GM21528 (cell line): Measurements from ENCODE around the gene PSMD2.
"Not testable (repeated sequence)": the region's sequence is repeated elsewhere in the genome, so short reads cannot be mapped to it uniquely, and the experiment has no call there.

Source experiments
- ATAC-seq: cut with Tn5 transposase; IDR thresholded peaks from one replicate; pipeline ENCODE4 v1.9.1; 2021; ENCODE audit warnings: mild to moderate bottlenecking, moderate library complexity; ENCODE audit not compliant: unreplicated experiment, low FRiP score

Gene PSMD2

DNA sequence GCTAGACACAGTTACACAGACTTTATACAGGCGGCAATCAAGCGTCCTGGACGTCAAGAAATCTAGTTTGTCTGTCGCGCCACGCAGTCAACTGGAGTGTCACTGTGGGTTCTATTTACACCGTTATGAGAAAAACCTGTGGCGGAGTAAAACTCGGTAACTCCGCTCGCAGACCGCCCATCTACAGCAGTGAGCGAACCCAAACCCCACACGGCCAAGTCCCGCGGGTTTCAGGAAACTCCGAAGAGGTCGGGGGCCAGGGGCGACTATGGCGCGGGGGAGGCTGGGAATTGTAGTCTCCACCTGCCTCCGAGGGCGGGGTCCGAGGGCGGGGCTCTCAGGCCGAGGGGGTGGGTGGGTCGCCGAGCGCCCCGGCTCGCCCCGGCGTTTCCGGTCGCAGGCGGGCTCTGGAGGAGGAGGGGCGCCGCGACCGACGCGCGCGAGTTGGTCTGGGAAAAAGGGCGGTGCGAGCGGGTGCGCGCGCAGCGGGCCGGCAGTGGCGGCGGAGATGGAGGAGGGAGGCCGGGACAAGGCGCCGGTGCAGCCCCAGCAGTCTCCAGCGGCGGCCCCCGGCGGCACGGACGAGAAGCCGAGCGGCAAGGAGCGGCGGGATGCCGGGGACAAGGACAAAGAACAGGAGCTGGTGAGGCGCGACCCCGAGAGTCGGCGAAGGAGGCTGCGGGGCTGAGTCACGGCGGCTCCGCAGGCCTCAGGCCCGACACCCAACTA lies at the start of gene PSMD2:
Gene PSMD2 (plus strand): TSS at position 483 of the 729 bp plus-strand sequence. CDS start 26 bp downstream, at position 509.
- peak; percentile 92 for ATAC-seq

DNA sequence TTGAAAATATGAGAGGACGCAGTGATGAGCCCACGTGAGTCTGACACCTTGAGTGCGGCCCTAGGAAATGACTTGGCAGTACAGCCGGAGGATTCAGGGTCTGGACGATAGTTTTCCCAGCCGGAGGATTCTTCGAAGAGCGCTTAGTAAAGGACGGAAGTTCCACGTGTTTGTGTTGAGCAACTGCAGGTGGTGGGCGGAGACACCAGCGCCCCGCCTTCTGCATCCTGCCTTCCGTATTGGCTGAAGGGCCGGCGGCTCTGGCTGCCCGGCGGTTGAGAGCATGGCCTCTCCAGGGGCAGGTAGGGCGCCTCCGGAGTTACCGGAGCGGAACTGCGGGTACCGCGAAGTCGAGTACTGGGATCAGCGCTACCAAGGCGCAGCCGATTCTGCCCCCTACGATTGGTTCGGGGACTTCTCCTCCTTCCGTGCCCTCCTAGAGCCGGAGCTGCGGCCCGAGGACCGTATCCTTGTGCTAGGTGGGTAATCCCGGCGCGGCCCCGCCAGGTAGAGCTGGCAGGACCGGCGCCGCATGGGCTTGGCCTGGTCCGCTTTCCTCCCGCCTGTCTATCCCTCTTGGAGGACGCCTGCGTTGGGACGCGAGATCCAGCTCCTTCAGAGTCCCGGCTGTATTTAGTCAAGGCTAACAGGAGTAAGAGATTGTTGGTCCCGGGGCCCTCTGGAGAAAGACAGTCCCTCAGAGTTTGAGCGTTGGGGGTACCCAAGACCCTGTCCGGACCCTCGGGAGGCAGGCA lies 49.5 kb upstream of the PSMD2 start, which contains the start of gene EEF1AKMT4:
Gene EEF1AKMT4 (plus strand): TSS at position 261 of the 755 bp plus-strand sequence. CDS start 23 bp downstream, at position 284.
- ATAC-seq = peak; percentile 79

DNA sequence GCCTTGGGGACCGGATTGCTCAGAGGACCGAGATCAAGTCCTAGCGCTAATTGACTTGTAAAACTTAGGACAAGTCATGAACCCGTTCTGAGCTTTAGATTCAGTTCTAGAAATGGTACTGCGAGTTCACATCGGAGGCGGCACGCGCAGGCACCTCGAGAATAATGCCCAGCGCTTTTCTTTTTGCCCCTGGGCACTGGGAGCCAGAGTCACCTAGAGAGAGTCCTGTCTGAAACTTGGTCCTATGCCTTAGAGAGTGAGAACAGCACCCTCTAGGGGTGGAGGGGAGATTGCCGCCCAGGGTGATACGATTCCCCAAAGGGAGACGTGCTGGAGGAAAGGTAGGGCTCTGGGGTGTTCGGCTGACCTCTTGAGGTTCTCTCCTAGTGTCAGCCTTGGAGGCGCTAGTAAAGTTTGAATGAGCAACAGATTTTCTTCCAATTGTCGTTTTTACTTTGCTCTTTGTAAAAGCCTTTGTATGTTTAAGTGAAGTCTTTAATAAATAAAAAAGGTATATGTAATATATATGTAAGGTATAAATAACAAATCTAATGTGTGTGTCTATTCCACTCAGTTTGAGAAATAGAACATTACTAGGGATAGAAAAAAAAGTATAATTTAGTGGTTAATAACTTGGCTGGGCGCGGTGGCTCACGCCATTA lies 48.7 kb upstream of the PSMD2 start:
- ATAC-seq = peak; percentile 68

GRCh38 chr3:184255291-184256039 lies 43.6 kb upstream of the PSMD2 start:
- no peak for ATAC-seq

DNA sequence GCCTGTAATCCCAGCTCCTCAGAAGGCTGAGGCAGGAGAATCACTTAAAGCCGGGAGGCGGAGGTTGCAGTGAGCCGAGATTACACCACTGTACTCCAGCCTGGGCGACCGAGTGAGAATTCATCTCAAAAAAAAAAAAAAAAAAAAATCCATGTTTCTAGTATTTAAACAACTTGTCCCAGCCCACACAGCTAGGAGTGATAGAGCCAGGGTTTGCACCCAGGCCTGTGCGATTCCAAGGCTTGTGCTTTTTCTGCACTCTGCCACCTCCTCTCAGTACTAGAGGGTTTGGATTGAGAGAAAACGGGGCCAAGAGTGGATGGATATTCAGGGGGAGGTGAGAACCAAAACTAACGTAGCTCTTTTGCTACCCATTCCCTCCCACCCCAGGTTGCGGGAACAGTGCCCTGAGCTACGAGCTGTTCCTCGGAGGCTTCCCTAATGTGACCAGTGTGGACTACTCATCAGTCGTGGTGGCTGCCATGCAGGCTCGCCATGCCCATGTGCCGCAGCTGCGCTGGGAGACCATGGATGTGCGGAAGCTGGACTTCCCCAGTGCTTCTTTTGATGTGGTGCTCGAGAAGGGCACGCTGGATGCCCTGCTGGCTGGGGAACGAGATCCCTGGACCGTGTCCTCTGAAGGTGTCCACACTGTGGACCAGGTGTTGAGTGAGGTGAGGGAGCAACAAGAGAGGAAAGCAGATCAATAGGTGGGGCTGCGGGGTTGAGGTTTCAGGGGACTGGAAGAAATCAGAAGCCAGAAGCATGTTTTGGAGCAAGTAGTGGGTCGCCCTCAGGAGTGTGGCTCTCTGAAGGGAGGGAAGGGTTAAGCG lies 41.7 kb upstream of the PSMD2 start:
- no peak for ATAC-seq

DNA sequence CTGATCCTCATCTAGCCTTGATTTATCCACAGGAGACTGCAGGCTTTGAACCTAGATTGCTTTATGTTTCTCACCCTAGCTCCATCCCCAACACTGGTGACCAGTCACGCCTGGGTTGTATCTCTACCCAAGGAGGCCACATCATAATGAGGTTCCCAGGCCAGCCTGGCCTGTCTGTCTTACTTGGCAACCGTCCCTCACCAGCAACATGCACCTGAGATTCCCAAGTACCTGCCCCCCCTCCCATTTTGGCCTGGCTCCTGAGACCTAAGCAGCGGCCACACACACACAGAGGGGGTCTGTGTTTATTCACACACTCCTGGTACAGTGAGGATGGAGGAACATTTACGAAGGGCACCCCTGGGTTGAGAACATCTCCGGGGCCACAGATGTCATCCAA lies 40.1 kb upstream of the PSMD2 start:
- ATAC-seq = no peak

GRCh38 chr3:184259396-184259877 lies 39.6 kb upstream of the PSMD2 start:
- ATAC-seq = no peak

GRCh38 chr3:184259878-184260723 lies 38.9 kb upstream of the PSMD2 start:
- no peak for ATAC-seq

DNA sequence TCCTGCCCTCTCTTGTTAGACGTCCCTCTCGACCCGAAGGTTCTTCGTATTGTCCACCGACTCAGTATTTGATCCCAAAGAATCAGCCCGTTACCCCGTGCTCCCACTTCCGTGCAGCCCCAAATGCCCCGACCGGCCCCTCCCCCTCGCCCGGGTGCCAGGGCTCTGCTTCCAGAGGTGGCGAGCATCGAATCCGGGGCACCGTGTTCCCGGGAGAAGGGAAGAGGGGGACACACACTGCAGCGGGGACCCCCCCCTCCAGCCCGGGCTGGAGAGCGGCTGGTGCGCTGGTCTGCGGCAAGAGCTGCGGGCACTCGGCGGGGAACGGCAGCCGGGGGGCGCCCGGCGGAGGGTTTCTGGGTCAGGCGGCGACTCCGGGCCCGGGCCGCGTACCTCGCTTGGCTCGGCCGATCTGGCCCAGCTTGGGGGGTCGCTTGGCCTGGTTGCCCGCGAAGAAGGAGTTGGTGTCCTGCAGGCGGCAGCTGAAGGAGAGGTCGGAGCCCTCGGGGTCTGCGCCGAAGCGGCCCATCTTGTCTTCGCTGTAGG lies 38.2 kb upstream of the PSMD2 start:
- ATAC-seq = no peak

- no peak for ATAC-seq
Observed at GRCh38 chr3:184261270-184261853, 37.7 kb upstream of the PSMD2 start, which contains the start of gene CAMK2N2. Gene CAMK2N2, minus strand, starts transcription at chr3:184261553. Its CDS starts 268 bp downstream, at chr3:184261285.

GRCh38 chr3:184261854-184262763 lies 36.9 kb upstream of the PSMD2 start:
- no peak for ATAC-seq

DNA sequence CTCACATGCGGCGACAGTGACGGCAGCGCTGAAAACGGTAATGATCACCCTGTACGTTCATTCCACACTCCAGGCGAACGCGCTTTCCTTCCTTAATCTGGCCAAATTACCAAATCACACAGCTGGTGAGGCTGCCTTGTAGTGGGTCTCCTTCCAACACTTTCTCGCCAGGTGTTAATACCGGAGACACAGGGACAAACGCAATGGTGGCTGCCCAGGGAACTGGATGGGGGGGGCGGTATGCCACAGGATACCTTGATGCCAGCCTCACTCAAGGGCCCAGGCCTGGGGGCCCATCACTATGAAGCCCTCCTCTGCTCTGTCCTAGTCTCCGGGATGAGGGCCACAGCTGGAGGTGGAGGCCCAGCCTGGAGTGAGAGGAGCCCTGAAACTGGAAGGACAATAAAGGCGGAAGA lies 36.3 kb upstream of the PSMD2 start:
- no peak for ATAC-seq

GRCh38 chr3:184267249-184267648 lies 31.8 kb upstream of the PSMD2 start:
- not testable (repeated sequence) for ATAC-seq

DNA sequence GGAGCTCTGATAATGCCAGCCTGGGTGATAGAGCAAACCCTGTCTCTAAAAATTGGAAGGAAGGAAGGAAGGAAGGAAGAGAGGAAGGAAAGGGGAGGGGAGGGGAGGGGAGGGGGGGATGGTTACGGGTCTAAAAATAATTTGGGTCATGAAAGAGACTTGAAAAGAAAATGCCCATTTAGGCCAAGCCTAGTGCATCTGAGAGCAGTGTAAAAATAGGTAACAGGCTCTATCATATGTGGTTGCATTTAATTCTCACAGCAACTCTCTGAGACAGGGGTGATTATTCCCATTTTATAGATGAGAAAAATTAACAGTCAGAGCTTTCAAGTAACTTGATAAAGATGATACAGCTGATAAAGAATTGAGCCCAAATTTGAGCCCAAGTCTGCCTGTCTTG lies 26.8 kb upstream of the PSMD2 start:
- ATAC-seq = no peak

DNA sequence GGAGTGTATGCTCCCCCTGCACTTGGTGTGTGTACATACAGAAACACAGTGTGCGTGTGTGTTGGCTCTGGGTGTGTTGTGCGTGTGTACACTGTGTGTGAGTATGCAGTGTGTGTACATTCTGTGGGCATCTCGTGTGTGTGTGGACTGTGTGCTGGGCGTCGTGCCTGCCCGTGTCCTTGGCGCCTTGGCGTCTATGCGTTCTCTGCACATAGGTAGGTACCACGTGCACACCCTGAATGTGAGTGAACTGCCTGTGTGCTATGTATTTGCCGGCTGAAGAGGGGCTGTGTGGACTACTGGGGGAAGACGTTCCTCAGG lies 23.7 kb upstream of the PSMD2 start:
- ATAC-seq = no peak

DNA sequence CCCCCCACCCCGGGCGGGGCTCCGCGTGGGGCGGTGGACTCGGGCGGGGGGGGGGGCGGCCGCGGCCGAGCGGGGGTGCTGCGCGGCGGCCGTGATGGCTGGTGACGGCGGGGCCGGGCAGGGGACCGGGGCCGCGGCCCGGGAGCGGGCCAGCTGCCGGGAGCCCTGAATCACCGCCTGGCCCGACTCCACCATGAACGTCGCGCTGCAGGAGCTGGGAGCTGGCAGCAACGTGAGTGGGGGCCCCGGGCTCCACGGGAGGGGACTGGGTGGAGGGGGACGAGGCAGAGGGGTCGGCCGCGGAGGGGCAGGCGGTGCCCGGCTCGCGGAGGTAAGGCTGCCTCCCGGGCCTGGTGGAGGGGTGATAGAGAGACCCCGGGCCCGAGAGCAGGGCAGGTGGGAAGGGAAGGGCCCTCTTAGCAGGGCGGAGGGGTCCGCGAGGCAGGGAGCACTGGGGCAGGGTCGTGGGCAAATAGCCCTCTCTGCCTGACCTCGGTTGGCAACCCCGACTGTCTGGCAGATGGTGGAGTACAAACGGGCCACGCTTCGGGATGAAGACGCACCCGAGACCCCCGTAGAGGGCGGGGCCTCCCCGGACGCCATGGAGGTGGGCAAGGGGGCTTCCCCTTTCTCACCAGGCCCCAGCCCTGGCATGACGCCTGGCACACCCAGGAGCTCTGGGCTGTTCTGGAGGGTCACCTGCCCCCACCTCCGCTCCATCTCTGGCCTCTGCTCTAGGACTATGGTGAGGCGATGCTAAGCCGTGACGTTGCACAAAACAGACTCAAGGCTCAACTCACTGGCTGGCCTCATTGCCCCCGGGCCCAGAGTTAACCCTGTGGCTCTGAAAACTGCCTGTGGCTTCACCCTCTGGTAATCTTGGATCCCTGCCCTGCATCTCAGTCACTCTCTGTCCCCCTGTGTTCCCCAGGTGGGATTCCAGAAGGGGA lies 22.8 kb upstream of the PSMD2 start, which contains the start of gene ECE2:
Gene ECE2 (plus strand): TSS at position 62 of the 950 bp plus-strand sequence. CDS start 132 bp downstream, at position 194.
- ATAC-seq = no peak
